OCI-LY3 (cell line): Measurements from ENCODE around the gene ASB12.

Experiments
- EZH2phosphoT487 ChIP-seq: fragments of 200-600 bp; shearing (Covaris generic); IDR thresholded peaks from 2 replicates; pipeline ENCODE4 v1.6.1; 2018; ENCODE audit warnings: antibody characterized with exemption, mixed run types, low read depth
- TF ChIP-seq, protein P1 (sequence below): fragments of 200-600, 300-600 bp; sonication (generic); IDR thresholded peaks from 2 replicates; pipeline ENCODE4 v1.5.1; 2014; ENCODE audit warnings: antibody characterized with exemption, low read length, low read depth

DNA sequence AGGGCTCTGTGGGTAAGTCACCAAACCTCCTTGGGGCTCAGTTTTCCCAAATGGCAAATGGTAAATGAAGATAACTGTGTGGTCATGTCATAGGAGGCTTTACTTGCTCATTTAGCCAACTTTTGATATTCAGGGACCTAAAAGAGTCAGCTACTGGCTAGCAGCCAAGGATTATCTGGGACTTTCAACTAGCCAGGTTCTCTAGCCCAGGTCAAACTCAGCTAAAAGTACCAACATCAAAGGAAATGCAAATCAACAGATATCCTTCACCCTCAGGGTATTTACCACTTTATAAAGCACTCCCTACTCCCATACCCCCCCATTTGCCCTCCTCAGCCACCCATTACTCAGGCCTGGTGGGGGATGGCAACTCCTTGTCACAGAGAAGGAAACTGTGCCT, 32.4 kb downstream of the ASB12 start:
- TF ChIP-seq, protein P1, sequence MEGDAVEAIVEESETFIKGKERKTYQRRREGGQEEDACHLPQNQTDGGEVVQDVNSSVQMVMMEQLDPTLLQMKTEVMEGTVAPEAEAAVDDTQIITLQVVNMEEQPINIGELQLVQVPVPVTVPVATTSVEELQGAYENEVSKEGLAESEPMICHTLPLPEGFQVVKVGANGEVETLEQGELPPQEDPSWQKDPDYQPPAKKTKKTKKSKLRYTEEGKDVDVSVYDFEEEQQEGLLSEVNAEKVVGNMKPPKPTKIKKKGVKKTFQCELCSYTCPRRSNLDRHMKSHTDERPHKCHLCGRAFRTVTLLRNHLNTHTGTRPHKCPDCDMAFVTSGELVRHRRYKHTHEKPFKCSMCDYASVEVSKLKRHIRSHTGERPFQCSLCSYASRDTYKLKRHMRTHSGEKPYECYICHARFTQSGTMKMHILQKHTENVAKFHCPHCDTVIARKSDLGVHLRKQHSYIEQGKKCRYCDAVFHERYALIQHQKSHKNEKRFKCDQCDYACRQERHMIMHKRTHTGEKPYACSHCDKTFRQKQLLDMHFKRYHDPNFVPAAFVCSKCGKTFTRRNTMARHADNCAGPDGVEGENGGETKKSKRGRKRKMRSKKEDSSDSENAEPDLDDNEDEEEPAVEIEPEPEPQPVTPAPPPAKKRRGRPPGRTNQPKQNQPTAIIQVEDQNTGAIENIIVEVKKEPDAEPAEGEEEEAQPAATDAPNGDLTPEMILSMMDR: no peak
- TF ChIP-seq EZH2phosphoT487: no peak
